K562 (cell line): Measurements from ENCODE around the gene CALHM1. TPM values are rescaled to one million over a fixed set of nuclear protein-coding genes. Genes with fewer than 3 reads are reported as not detected.

Experiments used
- CBFA2T2 ChIP-seq: fragments of 450-650 bp; conservative IDR thresholded peaks from 2 replicates; pipeline ENCODE4 v1.6.1; 2017; ENCODE audit warnings: mild to moderate bottlenecking
- CBFA2T3 ChIP-seq: fragments of 450-650 bp; IDR thresholded peaks from 2 replicates; pipeline ENCODE4 v1.6.1; 2017
- DEAF1 ChIP-seq: fragments of 450-650 bp; formaldehyde crosslinking; IDR thresholded peaks from 2 replicates; pipeline ENCODE4 v1.4.0; 2020; ENCODE audit warnings: mild to moderate bottlenecking, moderate library complexity
- DPF2 ChIP-seq: fragments of 450-650 bp; IDR thresholded peaks from 2 replicates; pipeline ENCODE4 v1.6.1; 2016
- EP300 ChIP-seq: IDR thresholded peaks from 2 replicates; pipeline ENCODE4 v1.6.1; 2012; ENCODE audit warnings: low read length, improper control_type of control experiment
- ETV1 ChIP-seq: fragments of 450-650 bp; conservative IDR thresholded peaks from 2 replicates; pipeline ENCODE4 v1.6.1; 2016; ENCODE audit warnings: missing genetic modification characterization, control low read depth, low read depth, missing compliant biosample characterization
- GABPA ChIP-seq: fragments of 200-800 bp; sonication (Bioruptor generic); conservative IDR thresholded peaks from 2 replicates; pipeline ENCODE4 v1.6.1; 2016; ENCODE audit warnings: low read depth, missing genetic modification characterization, missing compliant biosample characterization
- GABPB1 ChIP-seq: sonication (generic); formaldehyde crosslinking; IDR thresholded peaks from 2 replicates; pipeline ENCODE4 v1.8.0; 2022; ENCODE audit warnings: mild to moderate bottlenecking, missing genetic modification reagents
- IRF9 ChIP-seq: fragments of 450-650 bp; IDR thresholded peaks from 2 replicates; pipeline ENCODE4 v1.6.1; 2016; ENCODE audit warnings: missing biosample characterization, missing genetic modification characterization
- PHF21A ChIP-seq: fragments of 450-650 bp; IDR thresholded peaks from 2 replicates; pipeline ENCODE4 v1.6.1; 2017; ENCODE audit warnings: low read depth, borderline replicate concordance
- RBFOX2 ChIP-seq: fragments of 200-400 bp; formaldehyde crosslinking; IDR thresholded peaks from 2 replicates; pipeline ENCODE4 v1.6.1; 2017; ENCODE audit warnings: low read depth, mild to moderate bottlenecking, low read length, moderate library complexity
- RCOR1 ChIP-seq, 2 experiments: IDR thresholded peaks; 2 replicates each; pipeline ENCODE4 v1.6.1; 2012; ENCODE audit warnings: low read depth in 2 of 2, low read length in 2 of 2, borderline replicate concordance in 1 of 2, improper control_type of control experiment in 1 of 2
- SAP30 ChIP-seq: fragments of 200-600 bp; sonication (generic); IDR thresholded peaks from 2 replicates; pipeline ENCODE4 v1.6.1; 2012; ENCODE audit warnings: borderline replicate concordance, low read depth, mild to moderate bottlenecking, moderate library complexity, low read length, control low read depth, inconsistent platforms; ENCODE audit not compliant: insufficient read depth, poor library complexity, severe bottlenecking
- YY1 ChIP-seq, 3 experiments: IDR thresholded peaks; 2 replicates each; pipeline ENCODE4 v1.6.1; 2011; ENCODE audit warnings: low read length in 2 of 3, mild to moderate bottlenecking in 2 of 3, moderate library complexity in 2 of 3, borderline replicate concordance in 1 of 3, control low read depth in 1 of 3, low read depth in 1 of 3; ENCODE audit not compliant: insufficient read depth in 3 of 3, insufficient replicate concordance in 2 of 3, control insufficient read depth in 1 of 3, insufficient read length in 1 of 3; ENCODE audit errors: extremely low read depth in 1 of 3
- ZKSCAN8 ChIP-seq: fragments of 200-800 bp; sonication (Bioruptor generic); IDR thresholded peaks from 2 replicates; pipeline ENCODE4 v1.6.1; 2016; ENCODE audit warnings: missing genetic modification characterization, missing compliant biosample characterization
- ZNF512 ChIP-seq: IDR thresholded peaks from 2 replicates; pipeline ENCODE4 v1.6.1; 2016; ENCODE audit warnings: missing genetic modification characterization, missing compliant biosample characterization
- ZNF586 ChIP-seq: fragments of 450-650 bp; formaldehyde crosslinking; conservative IDR thresholded peaks from 2 replicates; pipeline ENCODE4 v1.4.0; 2020; ENCODE audit warnings: mild to moderate bottlenecking, moderate library complexity
- ZNF644 ChIP-seq: fragments of 200-800 bp; sonication (Bioruptor generic); IDR thresholded peaks from 2 replicates; pipeline ENCODE4 v1.6.1; 2016; ENCODE audit warnings: low read depth, missing genetic modification characterization, missing compliant biosample characterization
- ZNF696 ChIP-seq: fragments of 250-450 bp; sonication (Bioruptor Pico); conservative IDR thresholded peaks from 2 replicates; pipeline ENCODE4 v1.4.0; 2020; ENCODE audit warnings: mild to moderate bottlenecking, moderate library complexity
- ZNF707 ChIP-seq: fragments of 250-450 bp; sonication (Bioruptor Pico); conservative IDR thresholded peaks from 2 replicates; pipeline ENCODE4 v1.8.0; 2022; ENCODE audit warnings: inconsistent platforms, mild to moderate bottlenecking, moderate library complexity
- polyA plus RNA-seq, 8 experiments: library from polyadenylated mRNA; depleted of rRNA in 4 of 8; stranded (reverse) in 5 of 8; unstranded in 3 of 8; fragments of >200 nt; fragmentation: Nextera tagmentation in 2 of 8; fragmentation: Illumina TruSeq in 1 of 8; extraction: Ambion mirVana in 2 of 8; extraction: Trizol in 1 of 8; gene quantifications; 2 replicates each; pipeline versions ENCODE4 v1.2.1 to v1.2.3, GENCODE V29; 2011 to 2014; ENCODE audit warnings: inconsistent platforms in 1 of 8, missing spikeins in 1 of 8
- total RNA-seq, 7 experiments: library from RNA; depleted of rRNA in 6 of 7; stranded (reverse); fragments of >200 nt in 6 of 7; fragmentation: Illumina TruSeq in 2 of 7; extraction: Trizol in 2 of 7; gene quantifications; 2 replicates each; pipeline versions ENCODE4 v1.2.1 to v1.2.3, GENCODE V29; 2011 to 2021; ENCODE audit warnings: low replicate concordance in 1 of 7

CALHM1 gene
- total and polyA plus RNA-seq, 9 of the 15 experiments (the other 6 are each of a cell fraction or from before 2014, with no cell fraction given): 0.03 TPM; not detected in 8

GRCh38 chr10:103470761-103471653 is 12.3 kb upstream of the CALHM1 start (continued):
- TF ChIP-seq RBFOX2: 0 out of 2 replicates have a peak, but pooled peaks have one; percentile 25
- TF ChIP-seq CBFA2T3: peak; percentile 13
- no peak for TF ChIP-seq ZNF707
- TF ChIP-seq GABPB1: peak; percentile 27; the same call in 1 of the 2 replicates
- TF ChIP-seq ZKSCAN8 (CRISPR knock-in tag): peak; percentile 93
- TF ChIP-seq CBFA2T2: no peak
- TF ChIP-seq ZNF696 (CRISPR knock-in tag): no peak
- TF ChIP-seq DPF2: peak; percentile 56
- TF ChIP-seq ZNF586 (CRISPR knock-in tag): no peak
- TF ChIP-seq SAP30: no peak
- TF ChIP-seq ZNF644: 0 out of 2 replicates have a peak, but pooled peaks have one; percentile 10
- TF ChIP-seq ETV1 (tag): 0 out of 2 replicates have a peak, but pooled peaks have one; percentile 31
- no peak for TF ChIP-seq YY1 (IDR thresholded peaks at IDR 0.05; ENCODE audit: borderline replicate concordance in 1 of 3, control insufficient read depth in 1 of 3, extremely low read depth in 1 of 3, insufficient read depth in 3 of 3, insufficient read length in 1 of 3, insufficient replicate concordance in 2 of 3, low read depth in 1 of 3, low read length in 2 of 3)
- no peak for TF ChIP-seq ZNF512 (tag)
- 0 out of 2 replicates have a peak, but pooled peaks have one; percentile 9 for TF ChIP-seq EP300
- no peak for TF ChIP-seq IRF9 (tag)
- peak in 1 of 2 experiments; percentile 63; a peak in 2 of 4 replicates for TF ChIP-seq RCOR1 (IDR thresholded peaks at IDR 0.05; ENCODE audit: borderline replicate concordance in 1 of 2, low read depth in 2 of 2, low read length in 2 of 2)
- TF ChIP-seq DEAF1 (CRISPR knock-in tag): no peak
- 0 out of 2 replicates have a peak, but pooled peaks have one; percentile 48 for TF ChIP-seq PHF21A
- TF ChIP-seq GABPA (tag): peak; percentile 74
